T-cell (primary cell): ENCODE results near the gene SPTBN1. TPM values are rescaled to one million over a fixed set of nuclear protein-coding genes. Genes with fewer than 3 reads are reported as not detected.

Source experiments
- ATAC-seq, 4 experiments: fragments of 200-7000 bp in 3 of 4; fragments of 150-1000 bp in 1 of 4; cut with Tn5 transposase; replicated peaks in 1 of 4; 1 replicate in 3 of 4; 2 replicates in 1 of 4; pipeline ENCODE4 v1.10.0; 2021; ENCODE audit warnings: moderate library complexity in 3 of 4, mild to moderate bottlenecking in 2 of 4, moderate number of reproducible peaks in 1 of 4
- CTCF ChIA-PET, 2 donors: fragments of 300-600 bp; sonication (Branson Sonifier 250); formaldehyde crosslinking; loops; one replicate each; lab custom pipeline; 2022; ENCODE audit warnings: antibody characterized with exemption in 2 of 2; lab: Charles Lee
- POLR2A ChIA-PET, 2 donors: fragments of 300-600 bp; sonication (Branson Sonifier 250); formaldehyde crosslinking; loops; one replicate each; lab custom pipeline; 2022; ENCODE audit warnings: antibody characterized with exemption in 2 of 2; lab: Charles Lee
- DNase-seq, 35 experiments: peaks; one replicate each; pipeline versions ENCODE4 v3.0.0 to v3.0.0-alpha.2; 2013 to 2023
- H3K27ac ChIP-seq: one replicate; pipeline ENCODE4 v1.5.1; 2013; ENCODE audit warnings: low read length
- H3K27me3 ChIP-seq, 2 experiments: replicated peaks in 1 of 2; 1 replicate in 1 of 2; 2 replicates in 1 of 2; pipeline versions ENCODE4 v1.6.1 to v1.7.0; 2013; ENCODE audit warnings: low read length in 1 of 2, mixed read lengths in 1 of 2; ENCODE audit not compliant: control insufficient read depth in 2 of 2, insufficient read depth in 2 of 2; ENCODE audit errors: extremely low read depth in 1 of 2
- H3K36me3 ChIP-seq, 2 donors: 1 replicate in 1 of 2; 2 replicates in 1 of 2; pipeline versions ENCODE4 v1.6.1 to v1.7.0; 2013; ENCODE audit warnings: low read length in 1 of 2; ENCODE audit not compliant: control insufficient read depth in 2 of 2, insufficient read depth in 1 of 2; ENCODE audit errors: extremely low read depth in 1 of 2
- H3K4me1 ChIP-seq, 2 experiments: 1 replicate in 1 of 2; 2 replicates in 1 of 2; pipeline versions ENCODE4 v1.6.1 to v1.7.0; 2013; ENCODE audit warnings: low read length in 2 of 2, mixed read lengths in 1 of 2; ENCODE audit not compliant: insufficient read depth in 2 of 2, control insufficient read depth in 1 of 2; ENCODE audit errors: extremely low read depth in 1 of 2
- H3K4me3 ChIP-seq, 2 donors: 1 replicate in 1 of 2; 2 replicates in 1 of 2; pipeline versions ENCODE4 v1.5.1 to v1.7.0; 2013; ENCODE audit warnings: mild to moderate bottlenecking in 2 of 2, low read length in 1 of 2, moderate library complexity in 1 of 2; ENCODE audit not compliant: control insufficient read depth in 1 of 2; ENCODE audit errors: extremely low read depth in 1 of 2
- H3K9me3 ChIP-seq: 2 replicates; pipeline ENCODE4 v1.7.0; 2013
- H3K27ac Mint-ChIP-seq, 2 donors: one replicate each; pipeline ENCODE4 v1.8.0; 2020 to 2021; ENCODE audit warnings: mild to moderate bottlenecking in 2 of 2, mixed read lengths in 2 of 2
- H3K27me3 Mint-ChIP-seq, 2 donors: one replicate each; pipeline ENCODE4 v1.8.0; 2021 to 2022; ENCODE audit warnings: mixed read lengths in 2 of 2
- H3K36me3 Mint-ChIP-seq: one replicate; pipeline ENCODE4 v1.8.0; 2021; ENCODE audit warnings: mixed read lengths
- H3K4me1 Mint-ChIP-seq, 3 donors: one replicate each; pipeline ENCODE4 v1.8.0; 2020 to 2022; ENCODE audit warnings: mixed read lengths in 3 of 3, mild to moderate bottlenecking in 1 of 3
- H3K4me3 Mint-ChIP-seq, 3 donors: one replicate each; pipeline ENCODE4 v1.8.0; 2020 to 2022; ENCODE audit warnings: mild to moderate bottlenecking in 3 of 3, mixed read lengths in 3 of 3, moderate library complexity in 3 of 3
- H3K9me3 Mint-ChIP-seq, 3 donors: one replicate each; pipeline ENCODE4 v1.8.0; 2020 to 2022; ENCODE audit warnings: mixed read lengths in 3 of 3
- WGBS: methylation state at CpG from one replicate; pipeline ENCODE4 v1.1.5; 2013; ENCODE audit warnings: missing lambda C conversion rate; ENCODE audit not compliant: insufficient coverage; 5-methylcytosine and 5-hydroxymethylcytosine counted together
- total RNA-seq, 35 experiments: library from RNA in 6 of 35; stranded (reverse) in 6 of 35; fragments of 120-200 nt in 1 of 35; gene quantifications; one replicate each; pipeline versions ENCODE4 v1.2.1 to v1.2.4 and lab custom pipeline; 2013 to 2026

The SPTBN1 gene
- total RNA-seq, 5 donors from 2014 or later (not counting 1 experiment from before 2014, with no cell fraction given), result 129 to 222 (median 139) TPM

DNA sequence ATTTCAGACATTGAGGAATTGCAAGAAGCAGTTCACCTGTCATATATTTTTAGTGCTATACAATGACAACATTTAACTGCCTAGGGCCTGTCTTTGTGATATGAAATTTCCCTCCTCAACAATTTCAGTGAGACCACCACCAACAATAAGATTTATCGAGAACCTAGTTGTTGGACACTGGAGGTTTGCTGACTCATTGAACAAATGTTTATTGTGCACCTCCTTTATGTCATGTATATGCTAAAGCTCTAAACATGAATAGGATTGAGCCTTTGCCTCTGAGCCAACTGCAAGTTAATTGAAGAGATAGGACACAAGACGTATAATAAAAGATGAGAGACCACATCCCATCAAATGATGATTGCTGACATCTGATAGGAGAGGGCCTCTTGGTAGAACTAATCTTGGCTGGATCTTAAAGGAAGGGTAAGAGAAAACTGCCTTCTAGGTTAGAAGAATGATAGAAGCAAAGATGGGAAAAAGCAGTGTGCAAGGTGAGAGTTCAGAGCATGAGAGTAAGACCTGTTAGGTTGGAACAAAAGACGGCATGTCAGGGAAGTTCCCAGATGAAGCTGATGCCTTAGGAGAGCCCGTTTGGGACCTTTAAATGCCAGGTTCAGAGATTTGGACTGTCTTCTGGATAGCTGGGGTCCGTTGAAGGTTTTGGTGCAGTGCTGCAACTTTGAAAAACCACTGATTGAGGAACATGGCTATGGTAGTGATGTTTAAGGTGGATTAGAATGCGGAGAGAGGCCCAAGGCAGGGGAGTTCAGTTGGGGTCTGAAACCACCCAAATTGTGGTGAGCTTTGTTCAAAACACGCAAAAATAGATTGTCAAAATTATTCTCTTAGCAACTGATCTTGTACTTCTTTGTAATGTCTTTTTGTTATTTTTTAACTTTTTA, 134.3 kb downstream of the SPTBN1 start:
- POLR2A ChIA-PET, result interaction anchor here in 1 of 2 donors (0.9 to 1.2 kb wide), 2 partner anchors 11 to 30 kb away, joined by 4 to 6 read pairs; no protein-coding TSS in a partner anchor
- Mint-ChIP-seq H3K9me3 (no peaks in the 10 kb centered on the region), H3K36me3 (peaks cover 12% of the 10 kb centered on the region), H3K27ac (peak overlapping the region; percentile 95 to 97), H3K4me3 (peak overlapping the region; percentile 21 to 56 (median 26)), H3K4me1 (peaks cover 86 to 98% (median 96%) of the 10 kb centered on the region in 3 donors), H3K27me3 (no peaks in the 10 kb centered on the region)
- 47% methylated on average over 3 of the region's 7 CpGs for WGBS
- Histone ChIP-seq H3K4me3 (no peak overlapping the region), H3K27ac (peak overlapping the region; percentile 69), H3K4me1 (peaks cover 72 to 77% of the 10 kb centered on the region in 2 experiments), H3K27me3 (no peaks in the 10 kb centered on the region), H3K36me3 (no peaks in the 10 kb centered on the region), H3K9me3 (no peaks in the 10 kb centered on the region)
- ATAC-seq (no peak), DNase-seq (no peak)
- CTCF ChIA-PET, result interaction anchor here (0.6 to 1.1 kb wide), 3 partner anchors 9 to 1127 kb away, joined by 3 to 4 read pairs (median 3); no protein-coding TSS in a partner anchor

DNA sequence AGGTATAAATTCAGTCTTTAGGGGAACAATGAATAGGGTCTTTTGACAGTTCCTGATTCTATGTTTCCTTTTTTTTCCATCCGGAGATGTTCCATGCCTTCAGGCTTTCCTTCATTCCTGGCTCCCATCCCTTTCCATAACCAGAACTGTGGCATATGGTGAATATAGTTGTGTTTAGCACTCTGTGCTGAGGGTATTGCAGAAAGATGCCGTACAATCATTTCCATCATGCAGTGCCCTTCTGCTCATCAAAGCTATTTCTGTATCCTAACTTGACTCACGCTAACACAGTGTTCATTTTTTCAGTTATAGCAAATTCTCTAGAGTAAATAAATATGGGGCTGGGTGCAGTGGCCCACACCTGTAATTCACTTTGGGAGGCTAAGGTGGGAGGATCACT, 135.4 kb downstream of the SPTBN1 start:
- Histone ChIP-seq H3K4me1 (peaks cover 77 to 78% of the 10 kb centered on the region in 2 experiments), H3K36me3 (no peaks in the 10 kb centered on the region), H3K4me3 (no peak overlapping the region), H3K9me3 (no peaks in the 10 kb centered on the region), H3K27ac (peak overlapping the region; percentile 69), H3K27me3 (no peaks in the 10 kb centered on the region)
- POLR2A ChIA-PET, result interaction anchor here in 1 of 2 donors (0.7 to 1.2 kb wide), 3 partner anchors 10 to 31 kb away, joined by 4 to 5 read pairs (median 5); no protein-coding TSS in a partner anchor
- WGBS, result no CpG with 5 or more reads among the region's 3 CpGs
- ATAC-seq (no peak), DNase-seq (no peak)
- Mint-ChIP-seq H3K4me3 (peak overlapping the region in 1 of 3 donors; percentile 56), H3K4me1 (peaks cover 87 to 98% (median 97%) of the 10 kb centered on the region in 3 donors), H3K27me3 (no peaks in the 10 kb centered on the region), H3K36me3 (peaks cover 12% of the 10 kb centered on the region), H3K27ac (peak overlapping the region; percentile 95 to 97), H3K9me3 (no peaks in the 10 kb centered on the region)
- CTCF ChIA-PET, result interaction anchor here (0.5 to 1.0 kb wide), 2 partner anchors 10 to 396 kb away, joined by 3 to 4 read pairs; no protein-coding TSS in a partner anchor

DNA sequence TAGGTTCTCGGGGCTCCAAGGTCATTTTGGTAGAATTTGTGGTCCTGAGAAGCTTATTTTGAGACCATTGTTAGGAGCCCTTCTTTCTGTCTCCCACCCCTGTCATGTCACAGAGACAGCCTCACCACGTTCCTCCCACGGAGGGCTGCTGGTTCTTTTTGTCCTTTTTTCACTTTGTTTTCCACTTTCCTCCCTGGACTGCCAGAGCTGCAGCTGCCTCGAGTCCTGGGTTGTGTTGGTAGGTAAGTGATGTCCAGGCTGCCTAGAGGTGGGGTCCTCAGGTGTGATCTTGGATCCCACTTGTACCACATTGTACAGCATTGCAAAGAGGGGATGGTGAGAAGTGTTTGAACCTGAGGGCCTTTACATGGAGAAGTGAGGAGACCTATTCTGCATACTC, 137.1 kb downstream of the SPTBN1 start:
- Mint-ChIP-seq H3K9me3 (no peaks in the 10 kb centered on the region), H3K36me3 (peaks cover 11% of the 10 kb centered on the region), H3K27ac (peak overlapping the region; percentile 86 to 95), H3K4me3 (peak overlapping the region in 1 of 3 donors; percentile 59), H3K27me3 (no peaks in the 10 kb centered on the region), H3K4me1 (peaks cover 87 to 98% (median 97%) of the 10 kb centered on the region in 3 donors)
- ATAC-seq (no peak), DNase-seq (no peak)
- H3K4me3 ChIP-seq, result no peak overlapping the region
- no peaks in the 10 kb centered on the region for H3K9me3 ChIP-seq
- ChIA-PET CTCF (interaction anchor here in 1 of 2 donors (1.1 kb wide), 1 partner anchor 16 kb away, joined by 3 read pairs; no protein-coding TSS in a partner anchor), POLR2A (interaction anchor here (0.7 to 1.4 kb wide), 4 partner anchors 10 to 34 kb away, joined by 3 to 4 read pairs (median 4); no protein-coding TSS in a partner anchor)
- H3K4me1 ChIP-seq, result peaks cover 77 to 81% of the 10 kb centered on the region in 2 experiments
- no peaks in the 10 kb centered on the region for H3K36me3 ChIP-seq
- H3K27ac ChIP-seq, result peak overlapping the region; percentile 31
- WGBS, result no CpG with 5 or more reads among the region's 4 CpGs
- H3K27me3 ChIP-seq, result no peaks in the 10 kb centered on the region

DNA sequence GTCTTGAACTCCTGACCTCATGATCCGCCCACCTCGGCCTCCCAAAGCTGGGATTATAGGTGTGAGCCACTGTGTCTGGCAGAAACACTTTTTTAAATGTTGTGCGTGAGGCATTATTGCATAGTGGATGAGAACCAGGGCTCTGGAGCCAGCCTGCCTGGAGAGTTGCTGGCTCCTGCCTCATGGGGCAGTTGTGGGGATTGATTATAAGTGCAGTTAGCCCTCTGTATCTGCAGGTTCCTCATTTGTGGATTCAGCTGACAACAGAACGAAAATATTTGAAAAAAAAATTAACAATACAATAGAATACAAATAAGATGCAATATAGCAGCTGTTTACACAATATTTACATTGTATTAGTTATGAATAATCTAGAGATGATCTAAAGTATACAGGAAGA, 137.9 kb downstream of the SPTBN1 start:
- WGBS, result 83% methylated on average over 1 of the region's 4 CpGs
- Histone ChIP-seq H3K4me3 (no peak overlapping the region), H3K4me1 (peaks cover 77 to 83% of the 10 kb centered on the region in 2 experiments), H3K27me3 (no peaks in the 10 kb centered on the region), H3K9me3 (no peaks in the 10 kb centered on the region), H3K36me3 (peaks cover 0 to under 1% of the 10 kb centered on the region in 2 donors), H3K27ac (no peak overlapping the region)
- POLR2A ChIA-PET, result interaction anchor here (0.6 to 1.1 kb wide), 2 partner anchors 9 to 894 kb away, joined by 3 read pairs; no protein-coding TSS in a partner anchor
- H3K9me3 Mint-ChIP-seq, result no peaks in the 10 kb centered on the region
- DNase-seq (no peak), ATAC-seq (no peak)
- peaks cover 89 to 98% (median 97%) of the 10 kb centered on the region in 3 donors for H3K4me1 Mint-ChIP-seq
- CTCF ChIA-PET, result no interaction called here
- H3K27me3 Mint-ChIP-seq, result no peaks in the 10 kb centered on the region
- peak overlapping the region in 1 of 3 donors; percentile 82 for H3K4me3 Mint-ChIP-seq
- H3K36me3 Mint-ChIP-seq, result peaks cover 19% of the 10 kb centered on the region
- H3K27ac Mint-ChIP-seq, result peak overlapping the region; percentile 57 to 95

DNA sequence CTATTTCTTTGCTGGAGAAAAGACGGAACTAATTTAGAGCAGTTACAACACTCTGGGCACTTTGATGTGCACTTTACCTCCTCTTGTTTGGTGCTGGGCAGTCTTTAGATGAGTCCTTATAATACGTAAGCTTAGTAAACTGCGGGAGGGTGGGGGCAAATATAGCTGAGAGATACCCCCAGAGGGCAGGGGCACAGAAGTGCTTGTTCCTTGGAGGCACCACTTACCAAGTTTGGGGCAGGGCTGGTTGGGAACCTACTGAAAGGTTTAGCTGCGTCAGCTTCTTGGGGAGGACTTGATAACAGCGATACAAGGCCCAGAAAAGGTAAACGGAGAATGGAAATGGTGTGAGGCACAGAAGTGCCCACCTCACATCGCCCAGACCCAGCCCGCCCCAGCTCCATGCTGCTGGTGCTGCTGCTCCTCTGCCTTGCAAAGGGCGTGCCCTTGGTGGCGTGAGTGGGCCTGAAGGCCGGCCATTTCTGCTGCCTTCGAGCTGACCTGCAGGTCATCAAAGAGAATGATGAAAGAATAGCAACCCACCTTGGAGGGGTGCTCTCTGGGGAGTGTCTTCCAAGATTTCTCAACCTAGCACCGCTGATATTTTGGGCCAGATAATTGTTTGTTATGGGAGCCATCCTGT, 139.2 kb downstream of the SPTBN1 start:
- CTCF ChIA-PET, result interaction anchor here (0.5 to 1.2 kb wide), 7 partner anchors 15 to 107 kb away, joined by 3 to 5 read pairs (median 4); no protein-coding TSS in a partner anchor

More for the DNA sequence above, 139.2 kb downstream of the SPTBN1 start:
- H3K36me3 ChIP-seq, result peaks cover 4 to 13% of the 10 kb centered on the region in 2 donors
- H3K4me3 Mint-ChIP-seq, result peak overlapping the region in 2 of 3 donors; percentile 78 to 82
- DNase-seq (no peak), ATAC-seq (no peak)
- peaks cover 90 to 100% (median 97%) of the 10 kb centered on the region in 3 donors for H3K4me1 Mint-ChIP-seq
- no peaks in the 10 kb centered on the region for H3K9me3 ChIP-seq
- H3K27me3 Mint-ChIP-seq, result no peaks in the 10 kb centered on the region
- H3K27ac ChIP-seq, result peak overlapping the region; percentile 62
- no peaks in the 10 kb centered on the region for H3K9me3 Mint-ChIP-seq
- H3K4me3 ChIP-seq, result peak overlapping the region in 1 of 2 donors; percentile 54
- 95% methylated on average over 9 of the region's 13 CpGs for WGBS
- peak overlapping the region; percentile 99 to 100 for H3K27ac Mint-ChIP-seq
- peaks cover 31% of the 10 kb centered on the region for H3K36me3 Mint-ChIP-seq
- POLR2A ChIA-PET, result interaction anchor here (0.6 to 1.2 kb wide), 2 partner anchors 13 to 42 kb away, joined by 3 read pairs; no protein-coding TSS in a partner anchor
- H3K27me3 ChIP-seq, result no peaks in the 10 kb centered on the region
- peaks cover 80 to 87% of the 10 kb centered on the region in 2 experiments for H3K4me1 ChIP-seq
